Omental fat pad (tissue), 4 donors: ENCODE data around the gene SLIT2. TPM values are rescaled to one million over a fixed set of nuclear protein-coding genes. Genes with fewer than 3 reads are reported as not detected.

ENCODE experiments used
- ATAC-seq: fragments of 150-250 bp; one replicate; pipeline ENCODE4 v1.9.1; 2016; ENCODE audit warnings: mild to moderate bottlenecking, moderate library complexity; ENCODE audit not compliant: low FRiP score
- DNase-seq: peaks from one replicate; pipeline ENCODE4 v3.0.0-alpha.2; 2019; ENCODE audit warnings: low spot score
- CTCF ChIP-seq, 3 donors: fragments of 450-650 bp; IDR thresholded peaks; one replicate each; pipeline ENCODE4 v1.5.1; 2016 to 2017; ENCODE audit warnings: antibody characterized with exemption in 3 of 3, mild to moderate bottlenecking in 3 of 3, moderate library complexity in 2 of 3
- total RNA-seq, 4 donors: library from RNA; depleted of rRNA; stranded (reverse); fragments of >200 nt; gene quantifications; one replicate each; pipeline ENCODE4 v1.1.0, GENCODE V29; 2016

The SLIT2 gene
- total RNA-seq, 4 donors from 2014 or later: 13.4 to 45.6 (median 18.6) TPM

- no peak for ATAC-seq
- no peak for TF ChIP-seq CTCF (IDR thresholded peaks at IDR 0.05)
- DNase-seq: no peak
Measured at GRCh38 chr4:20287246-20287645, 35.5 kb downstream of the SLIT2 start.

- no peak for ATAC-seq
- TF ChIP-seq CTCF (IDR thresholded peaks at IDR 0.05): no peak
- no peak for DNase-seq
Measured at GRCh38 chr4:20288047-20288650, 36.4 kb downstream of the SLIT2 start.

GRCh38 chr4:20288846-20289512 is 37.3 kb downstream of the SLIT2 start:
- DNase-seq (no peak), ATAC-seq (no peak)
- TF ChIP-seq CTCF (IDR thresholded peaks at IDR 0.05): no peak

- DNase-seq: no peak
- no peak for TF ChIP-seq CTCF (IDR thresholded peaks at IDR 0.05)
- ATAC-seq: no peak
Measured at GRCh38 chr4:20289782-20290181, 38.1 kb downstream of the SLIT2 start.

- no peak for ATAC-seq
- TF ChIP-seq CTCF (IDR thresholded peaks at IDR 0.05): no peak
- DNase-seq: no peak
Measured at GRCh38 chr4:20292739-20293138, 41.0 kb downstream of the SLIT2 start.

- TF ChIP-seq CTCF (IDR thresholded peaks at IDR 0.05): no peak
- no peak for DNase-seq
- no peak for ATAC-seq
Measured at GRCh38 chr4:20297261-20297660, 45.6 kb downstream of the SLIT2 start.

GRCh38 chr4:20297783-20298182 is 46.1 kb downstream of the SLIT2 start:
- DNase-seq: no peak
- no peak for TF ChIP-seq CTCF (IDR thresholded peaks at IDR 0.05)
- no peak for ATAC-seq
